Fibroblast of skin of back (primary cell): ENCODE measurements around the gene VRK3.
A peak's percentile ranks its signal among the peaks of the same experiment; 100 is the strongest.

Experiments used
- DNase-seq: peaks from one replicate; pipeline ENCODE4 v3.0.0-alpha.2; 2013

VRK3 gene

DNA sequence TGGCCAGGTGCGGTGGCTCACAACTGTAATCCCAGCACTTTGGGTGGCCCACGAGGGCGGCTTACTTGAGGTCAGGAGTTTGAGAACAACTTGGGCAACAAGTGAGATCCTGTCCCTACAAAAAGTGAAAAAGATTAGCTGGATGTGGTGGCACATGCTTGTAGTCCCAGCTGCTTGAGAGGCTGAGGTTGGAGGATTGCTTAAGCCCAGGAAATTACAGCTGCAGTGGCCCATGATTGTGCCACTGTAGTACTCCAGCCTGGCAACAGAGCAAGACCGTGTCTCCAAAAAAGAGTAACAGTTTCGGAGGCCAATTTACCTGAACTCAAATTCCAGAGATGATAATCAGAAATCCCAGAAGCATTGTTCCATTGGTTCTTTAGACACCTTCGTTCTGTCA lies 5.1 kb upstream of the VRK3 start:
- no peak for DNase-seq

DNA sequence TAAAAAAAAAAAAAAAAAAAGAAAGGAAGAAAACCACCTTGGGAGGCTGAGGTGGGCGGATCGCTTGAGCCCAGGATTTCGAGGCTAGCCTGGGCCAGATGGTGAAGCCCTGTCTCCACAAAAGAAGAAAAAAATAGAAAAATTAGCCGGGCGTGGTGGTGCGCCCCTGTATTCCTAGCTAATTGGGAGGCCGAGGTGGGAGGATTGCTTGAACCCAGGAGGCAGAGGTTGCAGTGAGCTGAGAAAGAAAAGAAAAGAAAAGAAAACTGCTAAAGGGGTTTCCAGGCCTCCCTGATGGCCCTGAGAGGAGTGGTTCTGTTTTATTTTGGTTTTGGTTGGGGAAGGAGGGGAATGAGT lies 1.4 kb upstream of the VRK3 start:
- DNase-seq: no peak

DNA sequence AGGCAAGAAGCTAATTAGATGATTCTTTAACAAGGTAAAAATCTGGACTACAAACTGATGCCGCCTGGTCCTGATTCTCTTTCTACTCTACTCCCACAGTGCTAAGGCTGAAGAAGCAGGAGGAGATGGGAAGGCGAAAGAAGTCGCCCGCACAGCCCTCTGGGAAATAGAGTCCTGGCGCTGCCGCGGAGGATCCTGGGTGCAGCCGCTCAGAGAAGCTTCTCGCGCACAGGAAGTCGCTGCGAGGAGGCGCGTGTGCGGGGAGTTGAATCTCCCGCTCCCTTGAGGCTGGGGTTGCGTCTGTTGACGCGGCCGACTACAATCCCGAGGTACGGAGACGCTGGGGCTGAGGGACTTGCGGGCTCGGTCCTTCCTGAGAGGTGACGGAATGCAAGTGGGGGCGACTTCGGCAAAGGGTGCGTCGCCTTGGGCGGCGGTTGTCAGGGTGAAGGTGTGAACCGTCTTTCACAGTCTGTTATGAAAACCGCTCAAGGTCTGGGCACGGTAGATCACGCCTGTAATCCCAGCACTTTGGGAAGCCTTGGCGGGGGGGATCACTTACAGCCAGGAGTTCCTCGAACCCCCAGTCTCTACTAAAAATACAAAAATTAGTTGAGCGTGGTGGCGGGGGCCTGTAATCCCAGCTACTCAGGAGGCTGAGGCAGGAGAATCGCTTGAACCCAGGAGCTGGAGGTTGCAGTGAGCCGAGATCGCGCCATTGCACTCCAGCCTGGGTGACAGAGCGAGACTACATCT lies 800 bp upstream of the VRK3 start, which contains the start of gene ZNF473:
Gene ZNF473, plus strand, starts transcription at position 212 of the 756 bp plus-strand sequence. CDS start 5,078 bp downstream, outside the sequence.
- DNase-seq: peak; percentile 96

DNA sequence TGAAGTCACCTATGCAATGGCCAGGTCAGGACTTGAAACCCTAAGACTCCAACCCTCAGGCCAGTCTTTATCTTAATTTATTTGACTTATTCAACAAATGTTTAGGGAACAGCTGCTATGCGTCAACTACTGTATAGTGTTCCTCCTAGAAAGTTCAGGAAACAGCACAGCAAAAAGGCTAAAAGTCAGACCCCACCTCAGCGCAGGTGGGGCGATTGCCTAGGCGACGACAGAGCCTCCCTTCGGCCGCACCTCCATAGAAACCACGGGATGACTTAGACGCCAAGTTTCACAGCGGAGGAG lies 502 bp downstream of the VRK3 start:
- no peak for DNase-seq

DNA sequence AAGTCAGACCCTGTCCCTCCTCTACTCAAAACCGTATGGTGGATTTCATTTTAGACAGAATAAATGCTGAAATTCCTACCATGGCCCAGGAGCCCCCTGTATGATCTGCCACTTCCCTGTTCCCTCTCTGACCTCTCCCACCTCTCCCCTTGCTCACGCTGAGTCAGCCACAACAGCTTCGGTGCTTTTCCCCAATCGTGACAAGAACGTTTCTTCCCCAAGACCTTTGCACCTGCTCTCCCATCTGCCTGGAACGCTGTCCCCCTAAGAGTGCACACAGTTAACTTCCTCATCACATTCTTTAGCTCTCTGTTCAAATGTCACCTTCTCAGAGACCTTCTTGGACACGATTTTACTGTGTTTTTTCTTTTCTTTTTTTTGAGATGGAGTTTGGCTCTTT lies 2.3 kb downstream of the VRK3 start:
- no peak for DNase-seq

DNA sequence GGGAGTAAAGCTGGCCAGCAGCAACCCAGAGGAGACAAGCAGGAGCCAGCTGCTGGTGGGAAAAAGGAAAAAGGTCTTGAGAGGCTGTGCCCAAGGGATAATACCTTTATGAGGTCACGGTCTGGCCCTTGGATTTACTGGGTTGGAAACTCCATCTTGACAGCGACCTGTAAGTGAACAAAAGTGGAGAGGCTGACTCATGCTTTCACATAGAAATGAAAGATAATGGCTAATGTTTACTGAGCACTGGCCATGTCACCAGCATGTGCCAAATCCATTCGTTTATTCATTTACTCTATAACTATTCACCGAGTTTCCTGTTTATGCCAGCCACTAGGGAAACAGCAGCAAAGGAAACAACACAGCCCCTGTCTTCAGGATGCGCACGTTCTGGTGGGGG lies 4.7 kb downstream of the VRK3 start:
- DNase-seq: no peak

DNA sequence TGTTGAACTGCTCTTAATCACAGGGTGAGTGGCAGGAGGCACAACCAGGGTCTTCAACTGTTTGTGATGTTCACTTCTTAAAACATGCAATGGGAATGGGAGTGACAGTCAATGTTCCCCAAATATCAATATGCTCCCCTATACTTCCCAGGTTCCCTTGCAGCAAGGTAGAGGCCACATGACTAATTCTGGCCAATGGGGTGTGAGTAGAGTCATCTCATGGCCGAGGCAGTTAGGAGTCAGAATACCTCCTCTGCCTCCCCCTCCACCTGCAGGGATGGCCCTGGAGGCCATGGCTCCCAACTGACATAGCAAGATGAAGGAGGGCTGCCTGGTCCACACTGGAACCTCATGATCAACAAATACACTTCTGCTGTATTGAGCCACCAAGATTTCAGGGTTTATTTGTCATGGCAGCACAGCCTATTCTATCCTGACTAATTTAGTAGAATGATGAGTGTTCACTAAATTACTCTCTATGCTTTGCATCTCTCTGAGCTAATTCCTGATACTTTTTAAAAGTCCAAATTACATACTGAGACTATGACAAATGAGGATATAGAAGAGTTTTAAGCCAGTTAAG lies 8.9 kb downstream of the VRK3 start:
- no peak for DNase-seq

DNA sequence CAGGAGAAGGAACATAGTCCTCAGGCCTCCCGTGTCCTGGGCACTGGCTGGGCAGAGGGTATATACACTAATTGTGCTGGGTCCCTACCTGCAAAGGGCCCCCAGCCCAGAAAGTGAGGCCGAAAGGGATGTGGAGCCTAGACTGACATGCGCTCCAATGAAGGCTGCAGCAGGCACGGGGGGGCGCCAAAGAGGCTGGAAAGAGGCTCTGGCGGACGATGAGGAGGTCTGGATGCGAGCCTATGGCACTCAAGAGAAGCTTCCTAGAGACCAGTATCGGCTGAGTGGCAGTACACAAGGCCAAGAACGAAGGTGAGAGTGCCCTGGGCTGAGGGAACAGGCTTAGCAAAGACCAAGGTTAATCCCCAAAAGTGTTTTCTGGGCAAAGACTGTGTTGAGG lies 16.6 kb downstream of the VRK3 start:
- no peak for DNase-seq

DNA sequence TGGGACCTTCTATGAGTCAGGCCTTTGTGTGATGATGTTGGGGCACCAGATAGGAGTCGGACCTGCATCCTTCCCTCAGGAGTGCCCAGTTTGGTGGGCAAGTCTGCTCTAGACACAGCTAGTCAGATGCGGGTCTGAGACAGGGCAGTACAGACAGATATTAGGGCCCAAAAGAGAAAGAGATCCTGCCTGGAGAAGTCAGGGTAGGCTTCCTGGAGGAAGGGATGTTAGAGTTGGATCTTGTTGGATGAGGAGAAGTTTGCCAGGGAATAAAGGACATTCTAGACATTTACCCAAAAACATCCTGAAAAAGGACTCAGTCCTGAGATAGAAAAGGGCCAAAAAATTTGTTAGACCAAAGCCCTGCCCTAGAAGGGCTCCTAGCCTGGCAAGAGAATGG lies 17.2 kb downstream of the VRK3 start:
- DNase-seq: no peak

DNA sequence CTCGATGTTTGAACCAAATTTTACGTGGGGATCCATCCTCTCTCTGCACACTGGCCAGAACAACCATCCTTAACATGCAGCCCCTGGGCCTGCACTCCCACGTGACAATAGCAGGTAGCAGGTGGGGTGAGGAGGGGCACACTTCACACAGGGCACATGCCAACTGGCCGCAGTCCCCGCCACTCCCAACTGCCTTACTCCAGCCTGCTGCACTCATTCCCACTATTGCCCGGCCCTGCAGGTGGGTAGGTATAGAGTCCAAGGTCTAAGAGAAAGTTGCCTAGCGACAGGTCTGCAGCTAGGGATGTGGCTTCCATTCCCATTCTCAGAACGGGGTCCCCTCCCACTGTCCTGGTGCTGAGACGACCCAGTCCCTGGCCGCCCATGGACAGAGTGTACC lies 18.0 kb downstream of the VRK3 start:
- no peak for DNase-seq

DNA sequence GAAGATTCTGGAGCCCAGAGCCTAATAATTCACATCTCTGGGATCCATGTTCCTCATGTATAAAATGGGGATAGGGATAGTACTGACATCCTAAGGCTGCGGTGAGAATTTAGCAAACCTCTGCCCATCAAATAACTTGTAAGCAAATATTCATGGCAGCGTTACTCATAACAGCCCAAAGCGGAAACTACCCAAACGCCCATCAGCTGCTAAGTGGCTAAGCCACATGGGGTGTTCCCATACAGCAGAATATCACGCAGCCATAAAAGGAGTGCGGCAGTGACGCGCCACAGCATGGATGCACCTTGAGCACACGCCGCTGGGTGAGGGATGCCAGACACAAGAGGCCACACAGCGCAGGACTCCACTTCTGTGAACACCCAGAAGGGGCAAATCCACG lies 19.7 kb downstream of the VRK3 start:
- DNase-seq: no peak

DNA sequence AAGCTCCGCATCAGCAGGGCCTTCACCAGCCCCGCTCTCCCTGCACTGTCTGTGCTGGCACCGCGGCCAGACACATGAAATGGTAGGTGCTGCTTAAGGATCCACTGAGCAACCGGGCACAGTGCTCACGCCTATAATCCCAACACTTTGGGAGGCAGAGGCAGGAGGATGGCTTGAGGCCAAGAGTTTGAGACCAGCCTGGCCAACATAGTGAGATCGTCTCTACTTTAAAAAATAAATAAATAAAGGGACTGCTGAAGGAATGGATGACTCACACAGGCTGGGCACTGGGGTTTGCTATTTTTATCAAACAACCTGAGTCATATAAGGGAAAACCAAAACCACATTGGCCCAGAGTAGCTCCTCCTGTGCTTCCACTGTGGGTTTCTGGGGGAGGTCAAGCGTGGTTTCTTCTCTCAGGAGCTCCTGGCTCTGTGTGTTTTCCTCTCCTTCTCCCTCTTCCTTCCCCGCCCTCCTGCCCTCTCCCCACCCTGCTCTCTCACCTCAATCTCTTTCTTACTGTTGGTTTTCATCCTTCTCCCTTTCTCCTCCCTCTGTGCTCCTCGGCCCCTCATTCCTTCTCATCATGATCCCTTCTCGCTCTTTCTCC lies 21.3 kb downstream of the VRK3 start:
- DNase-seq: peak; percentile 97

DNA sequence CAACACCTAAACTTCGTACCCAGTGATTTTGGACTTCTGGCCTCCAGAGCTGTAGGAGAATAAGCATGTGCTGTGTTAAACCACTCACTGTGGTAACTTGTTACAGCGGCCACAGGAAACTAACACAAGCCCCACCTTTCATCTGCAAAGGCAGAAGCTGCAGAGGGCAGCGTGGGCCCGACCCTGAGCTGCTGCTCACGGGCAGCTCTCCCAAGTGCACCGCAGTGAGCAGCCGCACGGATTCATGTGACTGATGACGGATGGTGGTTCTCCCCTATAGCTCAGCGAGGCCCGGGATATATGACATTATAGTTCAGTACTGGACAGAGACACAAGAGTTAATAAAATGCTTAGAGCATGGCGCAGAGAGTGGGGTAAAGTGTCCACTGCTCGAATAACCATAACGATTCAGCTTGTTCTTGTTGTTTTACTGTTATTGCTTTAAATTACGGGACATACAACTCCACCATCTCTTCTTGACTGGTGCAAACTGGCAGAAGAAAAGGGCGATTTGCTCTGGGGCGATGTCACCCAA lies 21.9 kb downstream of the VRK3 start:
- no peak for DNase-seq

DNA sequence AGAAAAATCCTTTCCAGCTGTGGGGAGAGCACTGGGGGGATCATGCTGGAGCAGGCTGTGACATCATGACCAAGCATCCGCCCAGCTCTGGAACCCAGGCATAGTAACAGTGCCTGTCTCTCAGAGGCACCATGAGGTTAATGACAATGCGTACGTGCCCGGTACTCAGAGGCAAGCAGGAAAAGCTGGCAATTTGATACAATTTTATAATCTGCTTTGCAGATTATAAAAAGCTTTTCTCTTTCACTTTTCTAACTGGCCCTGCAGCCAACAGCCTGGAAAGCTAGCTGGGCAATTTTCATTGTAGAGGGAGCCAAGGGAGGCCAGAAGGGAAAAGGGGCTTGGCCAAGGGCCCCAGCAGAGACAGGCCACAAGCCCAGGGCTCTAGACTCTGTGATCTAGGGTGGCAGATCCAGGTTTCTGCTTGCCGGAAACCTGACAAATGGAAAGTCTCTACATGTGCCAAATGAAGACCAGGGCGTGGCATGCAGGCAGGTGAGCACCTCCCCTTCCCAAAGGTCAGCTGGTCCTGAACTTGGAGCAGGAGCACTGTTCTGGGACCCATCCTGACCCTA lies 22.7 kb downstream of the VRK3 start:
- no peak for DNase-seq

DNA sequence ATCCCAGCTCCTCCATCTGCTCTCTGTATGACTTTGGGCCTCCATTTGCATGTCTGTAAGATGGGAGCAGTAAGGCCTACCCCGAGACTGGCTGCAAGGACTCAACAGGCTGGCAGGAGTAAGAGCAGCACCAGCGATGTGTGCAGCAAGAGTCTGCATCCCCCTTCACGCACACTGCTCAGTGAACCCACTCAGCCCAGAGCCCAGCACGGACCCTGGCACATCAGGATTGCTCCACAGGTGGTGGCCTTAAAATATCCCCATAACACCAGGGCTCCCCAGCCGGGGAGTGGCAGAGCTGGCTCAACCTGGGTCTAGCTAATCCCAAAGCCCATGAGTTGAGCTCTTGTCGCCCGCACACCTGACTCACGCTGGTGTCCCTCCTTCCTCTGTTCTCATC lies 23.4 kb downstream of the VRK3 start:
- no peak for DNase-seq

DNA sequence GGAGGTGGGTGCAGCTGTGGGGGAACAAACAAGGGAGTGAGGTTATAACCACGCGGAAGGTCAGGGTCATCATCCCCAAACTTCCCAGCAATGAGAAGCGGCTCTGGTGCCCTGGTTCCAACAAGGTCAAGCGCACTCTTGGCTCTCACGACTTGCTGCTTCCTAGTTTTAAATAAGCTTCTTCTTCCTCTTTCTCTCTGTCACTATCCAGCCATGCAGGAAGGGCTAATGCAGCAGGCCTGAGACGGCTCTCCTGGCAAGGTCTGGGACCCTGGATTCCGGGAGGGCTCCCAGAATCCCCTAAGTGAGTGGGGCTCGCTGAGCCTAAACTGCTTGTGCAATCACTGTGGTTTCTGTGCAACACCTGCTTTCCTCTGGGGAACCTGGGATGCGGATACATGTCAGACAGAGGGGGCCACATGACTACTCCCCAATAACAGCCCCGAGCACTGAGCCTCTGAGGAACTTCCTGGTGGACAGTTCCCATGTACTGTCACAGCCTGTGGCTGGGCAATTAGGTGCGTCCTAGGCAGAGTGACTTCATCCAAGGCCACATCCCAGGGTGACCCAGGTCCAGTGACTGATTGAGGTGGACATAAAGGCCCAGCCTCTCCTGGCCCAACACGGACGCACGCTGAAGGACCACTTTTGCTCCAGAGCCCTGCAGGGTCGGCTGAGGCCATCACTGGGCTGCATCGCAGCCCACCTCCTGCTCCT lies 24.2 kb downstream of the VRK3 start:
- no peak for DNase-seq

DNA sequence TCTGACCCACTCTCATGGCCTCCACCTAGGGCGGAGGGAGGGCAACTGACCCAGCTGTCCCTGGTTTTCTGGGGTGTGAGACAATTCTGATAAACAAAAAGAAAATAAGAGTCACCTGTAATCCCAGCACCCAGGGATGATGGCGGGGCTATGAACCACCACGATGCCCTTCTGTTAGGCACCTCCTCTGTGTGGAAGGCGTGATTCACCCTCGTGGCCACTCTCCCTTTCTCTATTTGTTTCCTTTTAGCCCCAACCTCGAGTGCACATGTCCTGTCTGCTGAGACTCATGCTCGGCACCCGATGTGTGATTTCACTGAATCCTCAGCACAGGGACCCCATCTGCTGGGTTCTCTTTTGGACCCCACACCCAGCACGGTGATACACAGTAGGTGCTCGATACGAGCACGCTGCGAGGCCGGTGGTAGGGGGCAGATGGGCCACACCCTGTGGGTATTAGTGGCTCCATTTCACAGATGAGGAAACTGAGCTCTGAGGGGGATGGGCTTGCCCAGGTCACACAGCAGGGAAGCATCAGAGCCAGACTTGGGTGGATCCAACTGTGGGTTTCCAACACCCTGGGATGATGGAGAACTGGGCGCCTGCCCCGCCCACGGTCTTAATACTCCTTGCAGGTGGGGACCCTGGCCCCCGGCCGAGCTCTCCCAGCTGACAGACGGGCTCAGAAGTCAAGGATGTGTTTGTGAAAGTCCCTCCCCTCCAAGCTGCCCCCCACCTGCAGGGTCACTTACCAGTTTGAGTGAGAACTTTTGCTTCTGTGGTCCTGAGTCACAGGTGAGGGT lies 24.9 kb downstream of the VRK3 start:
- DNase-seq: no peak

DNA sequence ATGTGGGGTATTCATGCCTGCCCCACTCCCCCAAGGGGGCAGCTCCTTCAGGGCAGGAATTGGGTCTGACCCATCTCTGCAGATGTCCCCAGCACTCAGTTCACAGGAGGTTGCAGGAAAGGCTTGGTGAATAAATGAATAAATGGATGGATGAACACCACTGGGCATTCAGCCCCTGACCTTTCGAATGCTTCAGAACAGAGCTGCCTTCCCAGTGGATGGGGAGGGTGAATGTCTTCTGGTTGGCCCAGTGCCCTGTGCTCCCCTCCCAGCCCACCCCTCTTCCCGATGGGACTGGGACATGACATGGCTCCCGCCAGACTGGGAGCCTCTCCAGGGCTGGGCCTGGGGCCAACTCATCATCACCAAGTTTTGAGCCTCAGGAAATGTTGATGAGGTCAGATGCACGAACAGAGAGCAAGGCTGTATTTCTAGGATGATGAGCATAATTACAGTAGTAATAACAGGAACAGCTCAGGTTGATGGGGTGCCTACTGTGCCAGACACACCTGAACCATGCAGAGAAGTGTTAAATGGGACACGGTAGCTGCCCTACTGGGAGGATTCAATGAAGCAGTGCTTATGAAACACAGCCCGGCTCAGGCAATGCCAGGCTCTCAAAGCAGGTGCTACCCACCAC lies 25.7 kb downstream of the VRK3 start:
- no peak for DNase-seq

DNA sequence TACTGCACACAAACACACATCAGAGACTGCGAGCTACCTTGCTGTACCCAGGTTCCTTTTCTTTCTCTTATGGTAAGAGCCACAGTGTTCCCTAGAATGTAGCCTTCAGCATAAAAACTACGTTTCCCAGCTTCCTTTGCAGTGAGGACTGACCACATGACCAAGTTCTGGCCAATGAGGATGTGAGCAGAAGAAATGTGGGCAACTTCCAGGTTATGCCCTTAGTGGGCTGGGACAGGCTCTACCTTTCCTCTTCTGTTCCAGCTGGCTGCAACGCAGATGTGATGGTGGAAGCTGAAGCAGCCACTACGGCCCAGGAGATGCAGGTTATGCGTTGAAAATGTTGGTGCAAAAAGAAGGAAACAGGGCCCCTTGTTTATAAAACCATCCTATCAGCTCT lies 27.5 kb downstream of the VRK3 start:
- peak; percentile 24 for DNase-seq

DNA sequence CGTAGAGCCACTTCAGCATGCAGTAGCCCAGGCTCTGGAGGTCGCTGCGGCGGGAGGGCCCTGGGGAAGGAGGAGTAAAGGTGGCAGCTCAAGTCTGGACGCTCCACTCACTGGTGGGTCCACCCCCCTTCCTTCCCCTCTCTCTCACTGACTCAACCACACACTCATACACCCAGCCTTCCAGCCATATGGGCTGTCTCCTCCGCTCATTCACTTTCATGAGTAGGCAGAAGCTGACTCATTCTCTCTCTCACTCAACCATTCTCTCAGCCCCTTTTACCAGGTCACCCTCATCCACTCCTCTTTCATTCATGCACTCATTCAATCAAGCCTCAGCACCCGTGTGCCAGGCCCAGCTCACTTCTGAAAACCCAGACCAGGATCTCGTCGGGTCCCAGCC lies 36.7 kb downstream of the VRK3 start:
- DNase-seq: peak; percentile 21

DNA sequence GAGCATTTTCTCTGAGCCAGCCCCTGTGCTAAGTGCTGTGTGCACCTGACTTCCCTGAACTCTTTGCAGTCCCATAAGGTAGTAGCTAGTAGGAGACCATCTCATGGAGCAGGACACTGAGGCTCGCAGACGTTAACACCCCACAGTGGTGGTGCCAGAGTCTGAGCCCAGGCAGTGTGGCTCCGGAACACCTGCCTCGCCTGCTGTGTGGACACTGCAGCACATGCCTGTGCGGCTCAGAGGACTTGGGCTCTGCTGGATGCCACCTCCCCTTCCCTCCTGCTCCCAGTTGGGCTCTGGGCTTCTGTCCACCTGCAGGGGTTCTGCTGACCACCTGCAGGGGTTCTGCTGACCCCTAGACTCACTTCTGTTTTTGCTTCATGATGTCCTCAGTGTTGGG lies 37.2 kb downstream of the VRK3 start:
- DNase-seq: no peak
